Endothelial cell of umbilical vein (primary cell): Measurements from ENCODE around the gene MAK. TPM values are rescaled to one million over a fixed set of nuclear protein-coding genes. Genes with fewer than 3 reads are reported as not detected.

Experiments used
- BruUV-seq: library from RNA; stranded (reverse); fragments of 400-500 nt; replicated peaks from 2 replicates; lab custom pipeline; 2021; lab: Mats Ljungman, UMichigan
- CTCF ChIA-PET: fragments of 300-600, 350-600 bp; sonication (Branson Sonifier 250); formaldehyde crosslinking; loops from one replicate; lab custom pipeline; 2021; ENCODE audit warnings: antibody characterized with exemption, inconsistent platforms; lab: Charles Lee
- POLR2A ChIA-PET: fragments of 300-600, 350-600 bp; sonication (Branson Sonifier 250); formaldehyde crosslinking; loops from one replicate; lab custom pipeline; 2021; ENCODE audit warnings: antibody characterized with exemption, inconsistent platforms; lab: Charles Lee
- DNase-seq: peaks from one replicate; pipeline ENCODE4 v3.0.0-alpha.2; 2011; ENCODE audit warnings: low read depth, low spot score
- FAIRE-seq: peaks from 2 replicates; lab custom pipeline; 2011; peaks lifted over from hg19 to GRCh38; lab: Jason Lieb, UNC
- H2AFZ ChIP-seq: 2 replicates; pipeline ENCODE4 v1.6.0; 2012; ENCODE audit warnings: low read depth, low read length, control low read depth, inconsistent platforms
- H3K27ac ChIP-seq: 2 replicates; pipeline ENCODE4 v1.5.1; 2011; ENCODE audit warnings: low read depth, mild to moderate bottlenecking, control low read depth, low read length, moderate library complexity; ENCODE audit not compliant: insufficient read depth
- H3K27me3 ChIP-seq, 2 experiments: 2 replicates each; pipeline versions ENCODE4 v1.6.0 to v1.6.1; 2011; ENCODE audit warnings: low read length in 2 of 2, mixed read lengths in 1 of 2; ENCODE audit not compliant: control insufficient read depth in 2 of 2, insufficient read depth in 2 of 2
- H3K36me3 ChIP-seq, 2 experiments: 2 replicates in 1 of 2; 3 replicates in 1 of 2; pipeline ENCODE4 v1.5.1; 2011; ENCODE audit warnings: low read length in 2 of 2, mild to moderate bottlenecking in 1 of 2, moderate library complexity in 1 of 2; ENCODE audit not compliant: control insufficient read depth in 2 of 2, insufficient read depth in 2 of 2; ENCODE audit errors: extremely low read depth in 1 of 2
- H3K4me1 ChIP-seq: 3 replicates; pipeline ENCODE4 v1.5.1; 2011; ENCODE audit warnings: mild to moderate bottlenecking, low read length; ENCODE audit not compliant: control insufficient read depth, insufficient read depth; ENCODE audit errors: extremely low read depth
- H3K4me2 ChIP-seq: 2 replicates; pipeline ENCODE4 v1.6.1; 2011; ENCODE audit warnings: low read length, control low read depth, mixed read lengths; ENCODE audit not compliant: insufficient read depth
- H3K4me3 ChIP-seq, 3 experiments: fragments of 200-600 bp in 1 of 3; sonication (generic), shearing (Covaris generic) in 1 of 3; replicated peaks in 1 of 3; 2 replicates each; pipeline ENCODE4 v1.5.1; 2011 to 2016; ENCODE audit warnings: control low read depth in 3 of 3, low read length in 3 of 3, mild to moderate bottlenecking in 2 of 3, inconsistent platforms in 1 of 3, low read depth in 1 of 3, moderate library complexity in 1 of 3; ENCODE audit not compliant: insufficient read depth in 1 of 3
- H3K79me2 ChIP-seq: 2 replicates; pipeline ENCODE4 v1.6.0; 2012; ENCODE audit warnings: low read length, inconsistent platforms; ENCODE audit not compliant: control insufficient read depth, insufficient read depth
- H3K9ac ChIP-seq: replicated peaks from 2 replicates; pipeline ENCODE3; 2011; ENCODE audit warnings: low read length, control low read depth; ENCODE audit not compliant: insufficient read depth; ENCODE audit errors: extremely low read depth
- H3K9me1 ChIP-seq: replicated peaks from 3 replicates; pipeline ENCODE4 v1.6.0; 2011; ENCODE audit warnings: mild to moderate bottlenecking, low read length; ENCODE audit not compliant: control insufficient read depth, insufficient read depth; ENCODE audit errors: extremely low read depth
- H3K9me3 ChIP-seq: replicated peaks from 2 replicates; pipeline ENCODE4 v1.5.1; 2012; ENCODE audit warnings: low read length, inconsistent platforms; ENCODE audit not compliant: control insufficient read depth, insufficient read depth
- H4K20me1 ChIP-seq: replicated peaks from 2 replicates; pipeline ENCODE3; 2011; ENCODE audit warnings: mild to moderate bottlenecking, low read length; ENCODE audit not compliant: control insufficient read depth, insufficient read depth; ENCODE audit errors: extremely low read depth
- EZH2 ChIP-seq: IDR thresholded peaks from 2 replicates; pipeline ENCODE4 v1.6.1; 2012; ENCODE audit warnings: borderline replicate concordance, low read depth, mild to moderate bottlenecking, moderate library complexity, low read length, inconsistent platforms; ENCODE audit not compliant: severe bottlenecking
- FOS ChIP-seq: IDR thresholded peaks from 2 replicates; pipeline ENCODE4 v1.6.1; 2011; ENCODE audit warnings: mild to moderate bottlenecking, low read length, moderate library complexity, borderline replicate concordance; ENCODE audit not compliant: insufficient read depth
- GATA2 ChIP-seq: IDR thresholded peaks from 2 replicates; pipeline ENCODE4 v1.7.0; 2011; ENCODE audit warnings: low read depth, mild to moderate bottlenecking, moderate library complexity, mixed read lengths, low read length; ENCODE audit not compliant: insufficient read length, insufficient read depth
- JUN ChIP-seq: IDR thresholded peaks from 2 replicates; pipeline ENCODE4 v1.6.1; 2011; ENCODE audit warnings: borderline replicate concordance, low read depth; ENCODE audit not compliant: insufficient read length, insufficient read depth
- MYC ChIP-seq: IDR thresholded peaks from one replicate; pipeline ENCODE4 v1.6.1; 2011; ENCODE audit warnings: mild to moderate bottlenecking, low read depth, low read length
- POLR2A ChIP-seq: IDR thresholded peaks from 2 replicates; pipeline ENCODE4 v1.6.1; 2012; ENCODE audit warnings: low read depth, mild to moderate bottlenecking, control low read depth, low read length
- POLR2AphosphoS5 ChIP-seq: IDR thresholded peaks from 2 replicates; pipeline ENCODE4 v1.6.1; 2012; ENCODE audit warnings: low read depth, mild to moderate bottlenecking, control low read depth, low read length, moderate library complexity; ENCODE audit not compliant: insufficient read depth
- dilution Hi-C: fragments of 300-500 bp; cut with MboI; formaldehyde crosslinking; loops from one replicate; pipeline ENCODE4 v1.15.0; 2019; ENCODE audit warnings: low sequenced_read_pairs; ENCODE audit not compliant: extremely low pct_ligation_motif_present
- intact Hi-C: fragments of 100-400 bp; cut with micrococcal nuclease; formaldehyde crosslinking; loops from one replicate; pipeline ENCODE4 v1.10.0; 2022
- polyA plus RNA-seq, 4 experiments: library from polyadenylated mRNA; depleted of rRNA in 3 of 4; stranded (reverse) in 3 of 4; unstranded in 1 of 4; fragments of >200 nt; gene quantifications; 2 replicates each; pipeline versions ENCODE4 v1.2.1 to v1.2.3, GENCODE V29; 2011 to 2012; ENCODE audit warnings: missing spikeins in 1 of 4
- total RNA-seq: library from RNA; stranded (reverse); gene quantifications from 2 replicates; pipeline ENCODE4 v1.2.3, GENCODE V29; 2021
- TF ChIP-seq, protein P1 (sequence below), 2 donors: IDR thresholded peaks; 1 replicate in 1 of 2; 2 replicates in 1 of 2; pipeline ENCODE4 v1.5.1; 2011; ENCODE audit warnings: low read length in 2 of 2, mild to moderate bottlenecking in 2 of 2, moderate library complexity in 2 of 2, control low read depth in 1 of 2, inconsistent platforms in 1 of 2, low read depth in 1 of 2; ENCODE audit not compliant: insufficient read depth in 1 of 2; ENCODE audit errors: extremely low read depth in 1 of 2
- TF ChIP-seq, protein P2 (sequence below): IDR thresholded peaks from 2 replicates; pipeline ENCODE4 v1.6.1; 2011; ENCODE audit not compliant: insufficient read depth, insufficient read length

MAK gene
- total and polyA plus RNA-seq, 2 donors (not counting 3 experiments of a cell fraction or from before 2014, with no cell fraction given), result not detected

DNA sequence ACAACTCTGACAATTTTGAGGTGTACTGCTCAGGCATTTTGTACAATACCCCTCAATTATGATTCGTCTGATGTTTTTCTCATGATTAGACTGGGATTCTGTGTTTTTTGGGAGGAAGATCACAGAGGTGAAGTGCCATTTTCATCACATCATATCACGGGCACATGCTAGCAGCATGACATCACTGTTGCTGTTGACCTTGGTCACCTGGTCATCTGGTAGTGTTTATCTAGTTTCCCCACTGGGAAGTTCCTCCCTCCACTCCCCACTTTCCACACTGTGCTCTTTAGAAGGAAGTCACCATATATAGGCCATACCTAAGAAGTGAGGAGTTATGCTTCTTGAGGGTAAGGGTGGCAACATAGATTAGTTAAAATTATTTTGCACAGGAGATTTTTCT is 22.7 kb upstream of the MAK start:
- POLR2A ChIA-PET, result no interaction called here
- no peaks in the 10 kb centered on the region for H3K79me2 ChIP-seq
- H3K27ac ChIP-seq, result no peak overlapping the region
- no peak overlapping the region for H3K4me2 ChIP-seq
- dilution Hi-C loops (no loop called here), intact Hi-C loops (no loop called here)
- no peak overlapping the region for H2AFZ ChIP-seq
- FAIRE-seq (no peak), DNase-seq (no peak)
- no peak overlapping the region for H3K9ac ChIP-seq
- no peaks in the 10 kb centered on the region for H3K9me1 ChIP-seq
- CTCF ChIA-PET, result no interaction called here
- H3K4me1 ChIP-seq, result no peaks in the 10 kb centered on the region
- H3K9me3 ChIP-seq, result no peaks in the 10 kb centered on the region
- TF ChIP-seq, protein P1, sequence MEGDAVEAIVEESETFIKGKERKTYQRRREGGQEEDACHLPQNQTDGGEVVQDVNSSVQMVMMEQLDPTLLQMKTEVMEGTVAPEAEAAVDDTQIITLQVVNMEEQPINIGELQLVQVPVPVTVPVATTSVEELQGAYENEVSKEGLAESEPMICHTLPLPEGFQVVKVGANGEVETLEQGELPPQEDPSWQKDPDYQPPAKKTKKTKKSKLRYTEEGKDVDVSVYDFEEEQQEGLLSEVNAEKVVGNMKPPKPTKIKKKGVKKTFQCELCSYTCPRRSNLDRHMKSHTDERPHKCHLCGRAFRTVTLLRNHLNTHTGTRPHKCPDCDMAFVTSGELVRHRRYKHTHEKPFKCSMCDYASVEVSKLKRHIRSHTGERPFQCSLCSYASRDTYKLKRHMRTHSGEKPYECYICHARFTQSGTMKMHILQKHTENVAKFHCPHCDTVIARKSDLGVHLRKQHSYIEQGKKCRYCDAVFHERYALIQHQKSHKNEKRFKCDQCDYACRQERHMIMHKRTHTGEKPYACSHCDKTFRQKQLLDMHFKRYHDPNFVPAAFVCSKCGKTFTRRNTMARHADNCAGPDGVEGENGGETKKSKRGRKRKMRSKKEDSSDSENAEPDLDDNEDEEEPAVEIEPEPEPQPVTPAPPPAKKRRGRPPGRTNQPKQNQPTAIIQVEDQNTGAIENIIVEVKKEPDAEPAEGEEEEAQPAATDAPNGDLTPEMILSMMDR (IDR thresholded peaks at IDR 0.05; ENCODE audit: extremely low read depth in 1 of 2, insufficient read depth in 1 of 2, low read depth in 1 of 2, low read length in 2 of 2), result no peak
- no peak for TF ChIP-seq EZH2
- no peak for TF ChIP-seq MYC
- no peak for TF ChIP-seq FOS
- TF ChIP-seq POLR2A, result no peak
- no peak for TF ChIP-seq POLR2AphosphoS5
- no peak for TF ChIP-seq JUN
- TF ChIP-seq GATA2, result no peak
- TF ChIP-seq, protein P2, sequence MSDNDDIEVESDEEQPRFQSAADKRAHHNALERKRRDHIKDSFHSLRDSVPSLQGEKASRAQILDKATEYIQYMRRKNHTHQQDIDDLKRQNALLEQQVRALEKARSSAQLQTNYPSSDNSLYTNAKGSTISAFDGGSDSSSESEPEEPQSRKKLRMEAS, result no peak
- peaks cover 0 to 1% of the 10 kb centered on the region in 2 experiments for H3K27me3 ChIP-seq
- no peaks in the 10 kb centered on the region for H3K36me3 ChIP-seq
- BruUV-seq, result no TSS peak
- H4K20me1 ChIP-seq, result no peaks in the 10 kb centered on the region
- H3K4me3 ChIP-seq, result no peak overlapping the region
